ENCODE results near the gene HSD17B10.
"Not testable (repeated sequence)": the region's sequence is repeated elsewhere in the genome, so short reads cannot be mapped to it uniquely, and the experiment has no call there.

Gene HSD17B10

GRCh38 chrX:53438174-53438831 lies 4.1 kb upstream of the HSD17B10 start:
- in situ Hi-C loops (cut with MboI; ENCODE audit: low sequenced_read_pairs), result no loop called here

GRCh38 chrX:53437206-53437605 lies 3.0 kb upstream of the HSD17B10 start:
- in situ Hi-C loops (cut with MboI; ENCODE audit: low sequenced_read_pairs), result no loop called here

GRCh38 chrX:53435997-53436396 lies 1.8 kb upstream of the HSD17B10 start:
- in situ Hi-C loops (cut with MboI; ENCODE audit: low sequenced_read_pairs), result no loop called here

GRCh38 chrX:53430231-53430630 lies 3.9 kb downstream of the HSD17B10 start:
- in situ Hi-C loops (cut with MboI; ENCODE audit: low sequenced_read_pairs), result no loop called here

- in situ Hi-C loops (cut with MboI; ENCODE audit: low sequenced_read_pairs), result no loop called here
Observed at GRCh38 chrX:53429755-53430154, 4.4 kb downstream of the HSD17B10 start.

GRCh38 chrX:53422861-53423306 lies 11.3 kb downstream of the HSD17B10 start, which contains the start of gene RIBC1:
TSS of gene RIBC1 (plus strand) at chrX:53422873. CDS start at chrX:53426277, 3,404 bp downstream.
- in situ Hi-C loops (cut with MboI; ENCODE audit: low sequenced_read_pairs), result no loop called here

- in situ Hi-C loops (cut with MboI; ENCODE audit: low sequenced_read_pairs), result no loop called here
Observed at GRCh38 chrX:53422086-53422860, 11.9 kb downstream of the HSD17B10 start, which contains the start of gene SMC1A. TSS of gene SMC1A (minus strand) at chrX:53422654. CDS start at chrX:53422600, 54 bp downstream.

- in situ Hi-C loops (cut with MboI; ENCODE audit: low sequenced_read_pairs), result no loop called here
Observed at GRCh38 chrX:53421772-53422085, 12.4 kb downstream of the HSD17B10 start.

GRCh38 chrX:53421125-53421524 lies 13.0 kb downstream of the HSD17B10 start:
- in situ Hi-C loops (cut with MboI; ENCODE audit: low sequenced_read_pairs), result no loop called here

GRCh38 chrX:53420351-53420750 lies 13.8 kb downstream of the HSD17B10 start:
- in situ Hi-C loops (cut with MboI; ENCODE audit: low sequenced_read_pairs), result not testable (repeated sequence)

GRCh38 chrX:53412446-53412845 lies 21.7 kb downstream of the HSD17B10 start:
- in situ Hi-C loops (cut with MboI; ENCODE audit: low sequenced_read_pairs), result no loop called here

- in situ Hi-C loops (cut with MboI; ENCODE audit: low sequenced_read_pairs), result no loop called here
Observed at GRCh38 chrX:53403535-53403934, 30.6 kb downstream of the HSD17B10 start.

GRCh38 chrX:53398216-53398615 lies 36.0 kb downstream of the HSD17B10 start:
- in situ Hi-C loops (cut with MboI; ENCODE audit: low sequenced_read_pairs), result no loop called here

- in situ Hi-C loops (cut with MboI; ENCODE audit: low sequenced_read_pairs), result no loop called here
Observed at GRCh38 chrX:53395605-53396298, 38.4 kb downstream of the HSD17B10 start.

GRCh38 chrX:53383376-53384076 lies 50.6 kb downstream of the HSD17B10 start:
- in situ Hi-C loops (cut with MboI; ENCODE audit: low sequenced_read_pairs), result no loop called here

Measured in HL-60/S4 (cell line).